NCI-H446 (cell line): Measurements from ENCODE around the gene STOX1.
A peak's percentile ranks its signal among the peaks of the same experiment; 100 is the strongest.
"Not testable (repeated sequence)": the region's sequence is repeated elsewhere in the genome, so short reads cannot be mapped to it uniquely, and the experiment has no call there.

ENCODE experiments used
- DNase-seq, 2 experiments: peaks; one replicate each; lab custom pipeline; 2025; lab: John Stamatoyannopoulos, UW

The STOX1 gene

DNA sequence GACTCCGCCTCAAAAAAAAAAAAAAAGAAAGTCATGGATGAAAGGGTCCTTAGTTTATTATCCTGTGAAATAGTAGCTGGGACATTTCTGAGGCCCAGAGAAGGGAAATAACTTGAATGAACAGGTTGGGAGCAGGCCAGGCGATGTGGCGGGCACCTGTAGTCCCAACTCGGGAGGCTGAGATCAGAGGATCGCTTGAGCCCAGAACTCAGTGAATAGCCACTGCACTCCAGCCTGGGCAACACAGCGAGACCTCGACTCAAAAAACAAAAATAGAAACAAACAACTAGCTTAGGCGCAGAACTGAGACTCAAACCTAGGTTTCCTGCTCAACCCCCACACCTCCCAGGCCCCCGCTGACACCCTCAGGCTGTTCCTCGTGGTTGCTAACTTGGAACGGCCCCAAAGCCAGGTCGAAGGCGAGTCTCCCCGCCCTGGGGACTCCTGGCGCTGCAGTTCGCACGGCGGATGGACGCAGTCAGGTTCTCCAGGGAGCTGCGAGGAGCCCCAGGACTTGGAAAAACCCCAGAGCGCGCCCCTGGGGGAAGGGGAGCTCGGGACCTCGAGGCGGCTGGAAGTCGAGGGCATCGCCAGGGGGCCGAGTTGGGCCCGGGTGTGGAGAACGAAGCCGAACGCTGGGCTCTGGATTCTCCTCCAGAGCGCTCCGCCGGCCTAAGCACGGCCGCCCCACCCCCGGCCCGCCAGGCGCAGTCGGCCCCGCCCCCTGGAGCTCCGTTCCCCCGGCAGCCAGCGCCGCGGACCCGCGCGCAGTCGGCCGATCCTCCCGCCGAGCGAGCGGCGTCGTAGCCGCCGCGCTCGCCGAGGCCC lies at the start of gene STOX1:
Gene STOX1, plus strand, starts transcription at position 768 of the 828 bp plus-strand sequence. CDS start 93 bp downstream, outside the sequence.
- peak; percentile 1 to 63 for DNase-seq

- no peak for DNase-seq
Observed at GRCh38 chr10:68781613-68782574, 45.4 kb upstream of the STOX1 start.

DNA sequence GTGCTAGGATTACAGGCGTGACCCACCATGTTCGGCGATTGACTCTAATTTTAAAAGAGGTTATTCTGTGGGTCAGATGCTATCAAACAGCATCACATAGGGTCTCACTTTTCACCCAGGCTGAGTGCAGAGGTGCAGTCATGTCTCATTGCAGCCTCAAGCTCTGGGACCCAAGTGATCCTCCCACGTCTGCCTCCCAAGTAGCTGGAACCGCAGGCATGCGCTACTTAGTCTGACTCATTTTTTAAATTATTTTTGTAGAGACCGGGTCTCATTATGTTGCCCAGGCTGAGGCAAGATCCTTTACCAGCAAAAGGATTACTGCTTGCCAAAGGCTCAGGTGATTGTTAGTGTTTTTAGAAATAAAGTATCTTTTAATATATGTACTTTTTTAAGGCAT lies 42.9 kb upstream of the STOX1 start:
- no peak for DNase-seq

- DNase-seq: no peak
Observed at GRCh38 chr10:68787813-68788212, 39.5 kb upstream of the STOX1 start.

- no peak for DNase-seq
Observed at GRCh38 chr10:68790476-68790875, 36.9 kb upstream of the STOX1 start.

DNA sequence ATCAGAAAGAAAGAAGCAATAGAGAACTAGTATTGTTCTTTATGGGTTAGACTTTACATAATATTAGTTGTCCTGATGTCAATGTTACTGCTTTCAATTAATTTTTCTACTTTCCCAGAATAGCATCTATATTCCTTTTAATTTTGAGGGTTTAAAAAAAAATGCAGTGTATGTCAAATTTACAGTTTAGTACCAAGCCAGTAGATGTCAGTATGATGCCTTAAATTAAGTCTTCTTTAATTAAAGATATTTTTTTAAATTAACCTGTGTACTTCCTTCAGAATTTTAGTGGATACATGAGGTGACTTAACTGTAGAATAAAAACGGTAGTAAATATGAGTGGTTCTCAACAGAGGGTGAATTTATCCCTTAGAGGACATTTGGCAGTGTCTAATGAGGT lies 35.2 kb upstream of the STOX1 start:
- no peak for DNase-seq

DNA sequence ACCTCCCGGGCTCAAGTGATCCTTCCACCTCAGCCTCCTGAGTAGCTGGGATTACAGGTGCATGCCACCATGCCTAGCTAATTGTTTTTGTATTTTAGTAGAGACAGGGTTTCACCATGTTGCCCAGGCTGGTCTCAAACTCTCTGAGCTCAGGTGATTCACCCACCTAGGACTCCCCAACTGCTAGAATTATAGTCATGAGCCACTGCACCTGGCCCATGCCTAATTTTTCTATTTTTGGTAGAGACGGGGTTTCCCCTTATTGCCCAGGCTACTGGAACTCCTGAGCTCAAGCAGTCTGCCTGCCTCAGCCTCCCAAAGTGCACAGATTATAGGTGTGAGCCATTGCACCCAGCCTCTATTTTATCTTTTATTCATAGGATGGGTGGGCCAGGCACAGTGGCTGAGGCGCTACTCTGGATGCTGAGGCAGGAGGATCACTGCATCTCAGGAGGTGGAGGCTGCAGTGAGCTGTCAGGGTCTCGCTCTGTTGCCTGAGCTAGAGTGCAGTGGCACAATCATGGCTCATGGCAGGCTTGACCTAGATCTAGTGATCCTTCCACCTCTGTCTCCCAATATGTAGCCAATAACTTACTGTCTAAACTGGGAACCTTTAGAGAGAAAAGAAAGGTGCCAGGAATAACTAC lies 31.3 kb upstream of the STOX1 start:
- no peak for DNase-seq

- DNase-seq: no peak
Observed at GRCh38 chr10:68796605-68797004, 30.7 kb upstream of the STOX1 start.

- no peak for DNase-seq
Observed at GRCh38 chr10:68800211-68800610, 27.1 kb upstream of the STOX1 start.

DNA sequence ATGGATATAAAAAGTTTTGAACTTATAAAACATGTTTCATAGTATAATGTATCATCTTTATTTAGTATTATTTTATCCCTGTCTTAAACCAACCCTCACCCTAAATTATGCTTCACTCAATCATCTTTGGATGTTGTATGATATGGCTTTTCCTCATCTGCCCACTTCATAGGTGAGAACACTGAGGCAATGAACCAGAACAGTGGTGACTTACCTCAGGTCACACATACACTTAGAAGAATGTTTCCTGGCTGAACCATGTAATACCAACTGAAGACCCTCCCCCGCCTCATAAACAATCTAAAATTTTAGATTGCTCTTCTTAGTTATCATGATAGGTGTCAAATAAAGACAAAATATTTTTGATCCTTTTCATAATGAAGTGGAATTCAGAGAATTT lies 22.6 kb upstream of the STOX1 start:
- DNase-seq: no peak

- not testable (repeated sequence) for DNase-seq
Observed at GRCh38 chr10:68810830-68811229, 16.5 kb upstream of the STOX1 start.

GRCh38 chr10:68811314-68812009 lies 15.9 kb upstream of the STOX1 start:
- DNase-seq: no peak

GRCh38 chr10:68812420-68812819 lies 14.9 kb upstream of the STOX1 start:
- DNase-seq: no peak

DNA sequence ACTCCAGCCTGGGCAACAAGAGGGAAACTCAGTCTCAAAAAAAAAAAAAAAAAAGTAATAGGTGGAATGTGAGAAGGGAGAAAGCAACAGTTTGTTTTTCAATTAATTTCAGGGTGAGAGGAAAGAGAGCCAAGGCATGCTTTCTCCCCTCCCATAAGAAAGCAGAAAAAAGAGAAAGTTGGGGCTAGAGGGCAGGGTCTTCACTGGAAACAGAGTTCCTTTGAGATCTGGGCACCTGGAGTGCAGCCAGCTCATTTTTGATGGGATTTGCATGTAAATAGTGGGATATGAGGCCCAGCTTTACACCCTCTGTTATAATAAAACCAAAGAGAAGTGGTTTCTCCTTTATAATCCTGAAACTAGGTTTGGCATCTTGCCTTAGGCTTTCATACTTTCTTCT lies 13.8 kb upstream of the STOX1 start:
- no peak for DNase-seq

DNA sequence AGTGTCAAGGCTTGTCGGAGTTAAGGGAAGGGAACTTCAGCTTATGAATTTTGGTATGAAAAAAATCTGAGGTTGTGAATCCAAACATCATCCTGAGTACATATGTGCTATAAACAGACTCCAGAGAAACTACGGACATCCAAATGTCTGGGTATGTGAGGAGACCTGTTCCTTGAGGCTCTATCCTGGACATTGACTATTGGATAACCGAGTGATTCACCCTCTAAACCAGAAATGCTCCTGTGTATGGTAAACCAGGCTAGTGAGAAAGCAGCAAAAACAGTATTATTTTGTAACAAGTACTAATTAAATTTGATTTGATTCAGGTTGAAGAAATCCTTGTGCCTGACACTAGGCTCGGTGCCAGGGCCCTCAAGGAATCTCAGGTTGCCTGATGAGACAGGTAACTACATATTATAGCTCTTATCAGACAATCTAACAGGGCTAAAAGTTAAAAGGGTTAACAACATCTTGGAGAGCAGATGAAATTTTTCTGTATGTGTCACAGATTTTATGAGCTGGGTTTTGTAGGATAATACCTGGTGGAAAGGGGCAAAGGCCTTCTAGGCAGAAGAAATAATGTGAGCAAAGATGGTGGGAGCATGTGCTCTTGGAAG lies 10.4 kb upstream of the STOX1 start:
- no peak for DNase-seq

DNA sequence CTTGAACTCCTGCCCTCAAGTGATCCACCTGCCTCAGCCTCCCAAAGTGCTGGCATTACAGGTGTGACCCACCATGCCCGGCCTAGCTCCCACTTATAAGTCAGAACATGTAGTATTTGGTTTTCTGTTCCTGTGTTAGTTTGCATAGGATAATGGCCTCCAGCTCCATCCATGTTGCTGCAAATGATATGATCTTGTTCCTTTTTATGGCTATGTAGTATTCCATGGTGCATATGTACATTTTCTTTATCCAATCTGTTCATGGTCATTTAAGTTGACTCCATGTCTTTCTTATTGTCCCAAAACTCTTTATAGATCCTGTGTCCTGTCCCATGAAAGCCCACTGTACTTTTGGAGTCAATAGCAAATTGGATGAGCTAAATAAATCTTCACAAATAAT lies 7.0 kb upstream of the STOX1 start:
- not testable (repeated sequence) for DNase-seq

- not testable (repeated sequence) for DNase-seq
Observed at GRCh38 chr10:68822626-68823025, 4.7 kb upstream of the STOX1 start.

DNA sequence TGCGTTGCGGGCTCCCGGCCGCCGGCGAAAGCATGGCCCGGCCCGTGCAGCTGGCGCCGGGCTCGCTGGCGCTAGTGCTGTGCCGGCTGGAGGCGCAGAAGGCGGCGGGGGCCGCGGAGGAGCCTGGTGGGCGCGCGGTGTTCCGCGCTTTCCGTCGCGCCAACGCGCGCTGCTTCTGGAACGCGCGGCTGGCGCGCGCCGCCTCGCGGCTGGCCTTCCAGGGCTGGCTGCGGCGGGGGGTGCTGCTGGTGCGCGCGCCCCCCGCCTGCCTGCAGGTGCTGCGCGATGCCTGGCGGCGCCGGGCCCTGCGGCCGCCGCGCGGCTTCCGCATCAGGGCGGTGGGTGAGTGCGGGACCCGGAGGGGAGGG lies 245 bp downstream of the STOX1 start:
- DNase-seq: not testable (repeated sequence)

- not testable (repeated sequence) for DNase-seq
Observed at GRCh38 chr10:68828083-68828601, 811 bp downstream of the STOX1 start.

GRCh38 chr10:68828833-68829232 lies 1.5 kb downstream of the STOX1 start:
- no peak for DNase-seq

DNA sequence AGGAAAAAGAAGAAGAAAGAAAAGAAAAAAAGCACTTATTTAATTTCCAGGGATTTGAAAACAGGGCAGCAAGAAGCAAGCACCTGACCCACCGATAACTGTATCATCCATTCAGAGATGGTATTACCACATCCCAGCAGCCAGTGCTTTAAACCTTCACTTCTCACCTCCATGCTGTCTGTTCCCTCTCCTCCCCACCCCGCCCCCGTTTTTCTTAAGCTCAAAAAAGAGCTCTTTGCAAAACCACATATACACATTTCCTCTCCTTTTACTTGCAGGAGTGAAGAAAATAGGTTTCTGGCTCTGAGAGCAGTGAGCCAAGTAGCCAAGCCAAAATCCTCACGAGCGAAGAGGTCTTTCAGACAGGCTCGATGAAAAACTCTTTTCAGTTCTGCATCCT lies 2.2 kb downstream of the STOX1 start:
- no peak for DNase-seq
